BE2C (cell line): ENCODE results near the gene PDCD4.

Source experiments
- DNase-seq: peaks from one replicate; pipeline ENCODE4 v3.0.0-alpha.2; 2020
- H3K27me3 ChIP-seq: fragments of 250-450 bp; sonication (Bioruptor Pico); 2 replicates; pipeline ENCODE4 v1.5.1; 2020; ENCODE audit warnings: mild to moderate bottlenecking
- H3K36me3 ChIP-seq: fragments of 250-450 bp; sonication (Bioruptor Pico); 2 replicates; pipeline ENCODE4 v1.5.1; 2020; ENCODE audit warnings: mild to moderate bottlenecking
- H3K4me1 ChIP-seq: fragments of 250-450 bp; sonication (Bioruptor Pico); 2 replicates; pipeline ENCODE4 v1.5.1; 2020
- H3K4me3 ChIP-seq: 2 replicates; pipeline ENCODE4 v1.5.1; 2011; ENCODE audit warnings: low read depth, low read length
- H3K9me3 ChIP-seq: fragments of 250-450 bp; sonication (Bioruptor Pico); 2 replicates; pipeline ENCODE4 v1.5.1; 2020
- CTCF ChIP-seq: IDR thresholded peaks from 2 replicates; pipeline ENCODE4 v1.5.1; 2012; ENCODE audit warnings: mild to moderate bottlenecking, low read depth, low read length

The PDCD4 gene

GRCh38 chr10:110861476-110861875, 10.3 kb upstream of the PDCD4 start:
- no peak for TF ChIP-seq CTCF
- no peak for DNase-seq
- Histone ChIP-seq H3K36me3 (no peaks in the 10 kb centered on the region), H3K4me3 (no peak overlapping the region), H3K27me3 (no peaks in the 10 kb centered on the region), H3K9me3 (no peaks in the 10 kb centered on the region), H3K4me1 (peaks cover 22% of the 10 kb centered on the region)

- DNase-seq: no peak
- no peak for TF ChIP-seq CTCF
- Histone ChIP-seq H3K27me3 (no peaks in the 10 kb centered on the region), H3K4me3 (no peak overlapping the region), H3K36me3 (no peaks in the 10 kb centered on the region), H3K4me1 (peaks cover 26% of the 10 kb centered on the region), H3K9me3 (no peaks in the 10 kb centered on the region)
Measured at GRCh38 chr10:110861930-110862649, 9.6 kb upstream of the PDCD4 start.

- H3K36me3 ChIP-seq: no peaks in the 10 kb centered on the region
- TF ChIP-seq CTCF: no peak
- peaks cover 19% of the 10 kb centered on the region for H3K4me1 ChIP-seq
Measured at GRCh38 chr10:110862961-110863360, 8.8 kb upstream of the PDCD4 start.

GRCh38 chr10:110863361-110863760, 8.4 kb upstream of the PDCD4 start:
- Histone ChIP-seq H3K36me3 (no peaks in the 10 kb centered on the region), H3K4me1 (peaks cover 15% of the 10 kb centered on the region), H3K9me3 (no peaks in the 10 kb centered on the region), H3K4me3 (no peak overlapping the region), H3K27me3 (no peaks in the 10 kb centered on the region)
- no peak for DNase-seq
- no peak for TF ChIP-seq CTCF

More at GRCh38 chr10:110862961-110863360, 8.8 kb upstream of the PDCD4 start:
- Histone ChIP-seq H3K4me3 (no peak overlapping the region), H3K27me3 (no peaks in the 10 kb centered on the region), H3K9me3 (no peaks in the 10 kb centered on the region)
- no peak for DNase-seq

- peaks cover 13% of the 10 kb centered on the region for H3K4me1 ChIP-seq
- DNase-seq: no peak
- no peak for TF ChIP-seq CTCF
- H3K4me3 ChIP-seq: no peak overlapping the region
- no peaks in the 10 kb centered on the region for H3K9me3 ChIP-seq
- no peaks in the 10 kb centered on the region for H3K36me3 ChIP-seq
- no peaks in the 10 kb centered on the region for H3K27me3 ChIP-seq
Measured at GRCh38 chr10:110863956-110864355, 7.8 kb upstream of the PDCD4 start.

- Histone ChIP-seq H3K27me3 (no peaks in the 10 kb centered on the region), H3K9me3 (no peaks in the 10 kb centered on the region), H3K36me3 (no peaks in the 10 kb centered on the region), H3K4me3 (no peak overlapping the region), H3K4me1 (peaks cover 12% of the 10 kb centered on the region)
- DNase-seq: no peak
- no peak for TF ChIP-seq CTCF
Measured at GRCh38 chr10:110864662-110865140, 7.0 kb upstream of the PDCD4 start.
